ENCODE measurements around the gene SRSF6. TPM values are rescaled to one million over a fixed set of nuclear protein-coding genes. Genes with fewer than 3 reads are reported as not detected.

The SRSF6 gene
- total RNA-seq, 1 experiment from 2014 or later = 77.3 TPM

DNA sequence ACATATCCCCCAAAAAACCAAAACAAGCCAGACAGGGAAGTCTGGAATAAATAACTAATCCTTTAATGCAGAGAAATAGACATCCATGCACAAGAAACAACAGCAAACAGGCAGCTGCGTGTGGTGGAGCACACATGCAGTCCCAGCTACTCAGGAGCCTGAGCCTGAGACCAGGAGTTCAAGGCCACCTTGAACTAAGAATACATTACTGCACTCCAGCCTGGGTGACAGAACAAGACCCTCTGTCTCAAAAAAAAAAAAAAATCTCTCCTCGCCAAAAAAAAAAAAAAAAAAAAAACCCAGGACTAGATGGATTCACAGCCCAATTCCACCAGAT, 48.2 kb upstream of the SRSF6 start:
- H3F3A ChIP-seq (ENCODE audit: low read length, unreplicated experiment) = no peaks in the 10 kb centered on the region
- H3K9me3 ChIP-seq (ENCODE audit: low read length) = no peaks in the 10 kb centered on the region
- H3K9ac ChIP-seq (ENCODE audit: low read length) = no peak overlapping the region
- H3K79me2 ChIP-seq (ENCODE audit: low read length) = no peaks in the 10 kb centered on the region
- H2AFZ ChIP-seq (ENCODE audit: low read length) = no peak overlapping the region
- POLR2A ChIA-PET (ENCODE audit: unreplicated experiment) = no interaction called here
- H3K9me2 ChIP-seq (replicated peaks; ENCODE audit: low read length) = no peaks in the 10 kb centered on the region
- no peak for TF ChIP-seq EZH2phosphoT487 (IDR thresholded peaks at IDR 0.05; ENCODE audit: borderline replicate concordance, low read length)
- TF ChIP-seq CTCF (conservative IDR thresholded peaks at IDR 0.05; ENCODE audit: low read depth, low read length) = peak; percentile 33; the same call in 1 of the 2 replicates
- CTCF ChIA-PET = interaction anchor here (0.8 to 1.1 kb wide), 2 partner anchors 12 to 19 kb away, joined by 3 to 4 read pairs; no protein-coding TSS in a partner anchor
- H3K27ac ChIP-seq (ENCODE audit: low read length) = no peak overlapping the region
- BruUV-seq (replicated peaks) = no TSS peak
- H3K4me3 ChIP-seq (ENCODE audit: low read length) = no peak overlapping the region
- DNase-seq = no peak
- no peak overlapping the region for H3K4me2 ChIP-seq (ENCODE audit: low read length)
- no peaks in the 10 kb centered on the region for H3K36me3 ChIP-seq (ENCODE audit: low read depth, low read length)
- H3K27me3 ChIP-seq (ENCODE audit: low read length) = peaks cover 36% of the 10 kb centered on the region
- H4K20me1 ChIP-seq (ENCODE audit: low read length) = no peaks in the 10 kb centered on the region
- no peak for ATAC-seq
- intact Hi-C loops (cut with micrococcal nuclease) = loop anchor here (5.0 kb wide), 1 partner anchor 1452 kb away; no protein-coding TSS in a partner anchor
- no peaks in the 10 kb centered on the region for H3K4me1 ChIP-seq (ENCODE audit: insufficient read depth, low read length)

- ChIA-PET POLR2A (ENCODE audit: unreplicated experiment) (no interaction called here), CTCF (no interaction called here)
- DNase-seq = no peak
Observed at GRCh38 chr20:43415661-43416430, 41.9 kb upstream of the SRSF6 start.

More at GRCh38 chr20:43415661-43416430, 41.9 kb upstream of the SRSF6 start:
- ATAC-seq = no peak
- Histone ChIP-seq H3K9ac (ENCODE audit: low read length) (no peak overlapping the region), H4K20me1 (ENCODE audit: low read length) (no peaks in the 10 kb centered on the region), H3K4me2 (ENCODE audit: low read length) (no peak overlapping the region), H3K4me1 (ENCODE audit: insufficient read depth, low read length) (no peaks in the 10 kb centered on the region), H3K9me2 (replicated peaks; ENCODE audit: low read length) (no peaks in the 10 kb centered on the region), H3K4me3 (ENCODE audit: low read length) (no peak overlapping the region), H3K27ac (ENCODE audit: low read length) (no peak overlapping the region), H3K27me3 (ENCODE audit: low read length) (peaks cover 32% of the 10 kb centered on the region), H3K9me3 (ENCODE audit: low read length) (peaks cover 10% of the 10 kb centered on the region; the same call in 1 of the 2 replicates), H3K79me2 (ENCODE audit: low read length) (no peaks in the 10 kb centered on the region), H3K36me3 (ENCODE audit: low read depth, low read length) (no peaks in the 10 kb centered on the region), H3F3A (ENCODE audit: low read length, unreplicated experiment) (no peaks in the 10 kb centered on the region), H2AFZ (ENCODE audit: low read length) (no peak overlapping the region)
- intact Hi-C loops (cut with micrococcal nuclease) = no loop called here
- TF ChIP-seq EZH2 (IDR thresholded peaks at IDR 0.05; ENCODE audit: low read length, unreplicated experiment) (no peak), CTCF (conservative IDR thresholded peaks at IDR 0.05; ENCODE audit: low read depth, low read length) (no peak), EZH2phosphoT487 (IDR thresholded peaks at IDR 0.05; ENCODE audit: borderline replicate concordance, low read length) (no peak)
- BruUV-seq (replicated peaks) = no TSS peak
